ENCODE results near the gene ANGPT4. TPM values are rescaled to one million over a fixed set of nuclear protein-coding genes. Genes with fewer than 3 reads are reported as not detected.

ANGPT4 gene
- total and polyA plus RNA-seq, 2 of the 13 experiments (the other 11 are each of a cell fraction or from before 2014, with no cell fraction given): not detected

DNA sequence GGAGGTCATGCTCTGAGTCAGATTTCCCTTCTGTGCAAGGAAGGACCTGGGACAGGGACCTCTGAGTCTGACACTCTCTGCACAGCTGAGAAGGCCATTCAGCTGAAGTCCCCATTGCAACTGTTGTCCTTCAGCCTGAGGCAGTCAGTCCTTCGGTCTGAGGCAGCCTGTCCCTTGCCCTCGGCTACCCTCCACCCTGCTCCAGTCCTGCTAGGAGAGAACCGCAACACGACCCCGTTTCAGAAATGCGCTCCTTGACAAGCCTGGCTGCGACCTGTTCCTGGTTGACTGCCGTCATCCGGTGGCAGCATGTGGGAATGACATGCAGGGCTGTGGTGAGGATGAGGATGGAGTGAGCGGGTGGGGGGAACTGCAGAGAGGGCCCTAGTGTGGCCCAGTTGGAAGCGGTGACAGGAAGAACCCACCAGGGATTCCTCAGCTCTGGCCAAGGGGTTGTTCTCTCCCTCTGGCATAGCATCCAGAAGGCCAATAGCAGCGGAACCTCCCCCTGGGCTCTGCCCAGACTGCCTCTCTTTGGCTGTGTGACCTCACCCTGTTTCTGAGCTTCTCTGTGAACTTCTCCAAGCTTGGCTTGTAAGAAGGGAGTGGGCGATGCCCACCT is 40.3 kb upstream of the ANGPT4 start (continued):
- TF ChIP-seq PATZ1 (CRISPR knock-in tag; IDR thresholded peaks at IDR 0.05) (peak; percentile 60; the same call in 1 of the 2 replicates), ZSCAN20 (CRISPR knock-in tag; IDR thresholded peaks at IDR 0.05; ENCODE audit: borderline replicate concordance) (no peak), ZNF34 (CRISPR knock-in tag; IDR thresholded peaks at IDR 0.05; ENCODE audit: borderline replicate concordance) (peak; percentile 93; the same call in 1 of the 2 replicates), HNRNPH1 (optimal IDR thresholded peaks at IDR 0.05; ENCODE audit: low read depth, low read length) (peak; percentile 54), THAP11 (CRISPR knock-in tag; IDR thresholded peaks at IDR 0.05) (peak; percentile 65), ZNF589 (CRISPR knock-in tag; conservative IDR thresholded peaks at IDR 0.05) (0 out of 2 replicates have a peak, but pooled peaks have one; percentile 49), TSC22D2 (CRISPR knock-in tag; IDR thresholded peaks at IDR 0.05; ENCODE audit: borderline replicate concordance) (peak; percentile 36; the same call in 1 of the 2 replicates), ZMYM3 (CRISPR knock-in tag; IDR thresholded peaks at IDR 0.05) (no peak), FOXM1 (CRISPR knock-in tag; IDR thresholded peaks at IDR 0.05) (no peak), IKZF4 (CRISPR knock-in tag; IDR thresholded peaks at IDR 0.05; ENCODE audit: borderline replicate concordance, low read depth, not compliant biosample characterization) (peak; percentile 58), TBX3 (IDR thresholded peaks at IDR 0.05; ENCODE audit: borderline replicate concordance) (no peak), SOX13 (IDR thresholded peaks at IDR 0.05) (no peak), SOX13 (CRISPR knock-in tag; conservative IDR thresholded peaks at IDR 0.05 in 1 of 2, IDR thresholded peaks at IDR 0.05 in 1 of 2) (no peak), MXI1 (IDR thresholded peaks at IDR 0.05; ENCODE audit: borderline replicate concordance, low read depth, low read length) (no peak), ZBTB3 (CRISPR knock-in tag; IDR thresholded peaks at IDR 0.05; ENCODE audit: borderline replicate concordance, low read depth) (0 out of 2 replicates have a peak, but pooled peaks have one; percentile 41), ATF2 (CRISPR knock-in tag; IDR thresholded peaks at IDR 0.05) (0 out of 2 replicates have a peak, but pooled peaks have one; percentile 45), ZBTB7B (CRISPR knock-in tag; IDR thresholded peaks at IDR 0.05) (peak; percentile 56; the same call in 1 of the 2 replicates)
- TF ChIP-seq, protein P1, sequence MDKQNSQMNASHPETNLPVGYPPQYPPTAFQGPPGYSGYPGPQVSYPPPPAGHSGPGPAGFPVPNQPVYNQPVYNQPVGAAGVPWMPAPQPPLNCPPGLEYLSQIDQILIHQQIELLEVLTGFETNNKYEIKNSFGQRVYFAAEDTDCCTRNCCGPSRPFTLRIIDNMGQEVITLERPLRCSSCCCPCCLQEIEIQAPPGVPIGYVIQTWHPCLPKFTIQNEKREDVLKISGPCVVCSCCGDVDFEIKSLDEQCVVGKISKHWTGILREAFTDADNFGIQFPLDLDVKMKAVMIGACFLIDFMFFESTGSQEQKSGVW (CRISPR knock-in tag; IDR thresholded peaks at IDR 0.05; ENCODE audit: borderline replicate concordance): no peak
- TF ChIP-seq, protein P2, sequence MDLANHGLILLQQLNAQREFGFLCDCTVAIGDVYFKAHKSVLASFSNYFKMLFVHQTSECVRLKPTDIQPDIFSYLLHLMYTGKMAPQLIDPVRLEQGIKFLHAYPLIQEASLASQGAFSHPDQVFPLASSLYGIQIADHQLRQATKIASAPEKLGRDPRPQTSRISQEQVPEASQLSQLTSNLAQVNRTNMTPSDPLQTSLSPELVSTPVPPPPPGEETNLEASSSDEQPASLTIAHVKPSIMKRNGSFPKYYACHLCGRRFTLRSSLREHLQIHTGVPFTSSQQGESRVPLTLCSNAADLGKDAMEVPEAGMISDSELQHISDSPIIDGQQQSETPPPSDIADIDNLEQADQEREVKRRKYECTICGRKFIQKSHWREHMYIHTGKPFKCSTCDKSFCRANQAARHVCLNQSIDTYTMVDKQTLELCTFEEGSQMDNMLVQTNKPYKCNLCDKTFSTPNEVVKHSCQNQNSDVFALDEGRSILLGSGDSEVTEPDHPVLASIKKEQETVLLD (CRISPR knock-in tag; IDR thresholded peaks at IDR 0.05; ENCODE audit: low read depth): 0 out of 2 replicates have a peak, but pooled peaks have one; percentile 48
- TF ChIP-seq, protein P3, sequence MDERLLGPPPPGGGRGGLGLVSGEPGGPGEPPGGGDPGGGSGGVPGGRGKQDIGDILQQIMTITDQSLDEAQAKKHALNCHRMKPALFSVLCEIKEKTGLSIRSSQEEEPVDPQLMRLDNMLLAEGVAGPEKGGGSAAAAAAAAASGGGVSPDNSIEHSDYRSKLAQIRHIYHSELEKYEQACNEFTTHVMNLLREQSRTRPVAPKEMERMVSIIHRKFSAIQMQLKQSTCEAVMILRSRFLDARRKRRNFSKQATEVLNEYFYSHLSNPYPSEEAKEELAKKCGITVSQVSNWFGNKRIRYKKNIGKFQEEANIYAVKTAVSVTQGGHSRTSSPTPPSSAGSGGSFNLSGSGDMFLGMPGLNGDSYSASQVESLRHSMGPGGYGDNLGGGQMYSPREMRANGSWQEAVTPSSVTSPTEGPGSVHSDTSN (CRISPR knock-in tag; IDR thresholded peaks at IDR 0.05): no peak
